ENCODE data around the gene ASAP2.

The ASAP2 gene

DNA sequence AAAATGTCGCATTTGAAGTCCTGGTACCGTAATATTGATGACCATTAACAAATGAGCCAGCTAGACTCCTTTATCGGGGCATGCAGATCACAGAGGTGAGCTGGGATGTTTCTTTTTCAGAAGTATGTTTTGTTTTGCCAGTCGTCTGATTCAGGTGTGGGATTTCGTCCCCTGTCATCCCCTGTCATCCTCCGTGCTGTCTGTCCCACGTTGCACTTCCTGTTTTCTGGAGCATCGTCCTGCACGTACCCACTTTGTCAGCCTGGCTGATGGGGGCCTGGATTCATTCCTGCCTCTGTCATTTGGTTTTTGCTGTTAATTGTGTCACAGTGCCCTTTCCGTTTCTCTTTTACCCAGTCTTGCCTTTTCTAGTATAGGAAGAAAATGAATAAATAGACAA, 72.8 kb downstream of the ASAP2 start:
- no peak for DNase-seq

DNA sequence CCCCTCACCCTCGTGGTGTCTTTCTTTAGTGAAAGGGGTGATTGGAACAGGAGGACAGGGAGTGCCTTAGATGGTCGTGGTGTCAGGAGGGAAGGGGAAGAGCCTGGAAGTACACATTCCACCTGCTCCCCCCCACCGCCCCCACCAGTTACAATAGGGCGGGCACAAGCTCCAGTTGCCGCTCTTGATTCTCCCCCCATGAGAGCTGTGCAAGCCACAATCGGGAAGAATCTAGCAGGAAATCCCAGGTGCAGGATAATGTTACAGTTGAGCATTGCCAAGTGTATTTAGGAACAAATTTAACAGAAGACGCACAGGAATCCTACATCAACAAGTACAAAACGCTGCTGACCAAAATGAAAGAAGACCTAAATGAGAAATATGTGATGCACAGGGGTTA, 73.6 kb downstream of the ASAP2 start:
- DNase-seq: peak in 1 of 2 experiments; percentile 16

DNA sequence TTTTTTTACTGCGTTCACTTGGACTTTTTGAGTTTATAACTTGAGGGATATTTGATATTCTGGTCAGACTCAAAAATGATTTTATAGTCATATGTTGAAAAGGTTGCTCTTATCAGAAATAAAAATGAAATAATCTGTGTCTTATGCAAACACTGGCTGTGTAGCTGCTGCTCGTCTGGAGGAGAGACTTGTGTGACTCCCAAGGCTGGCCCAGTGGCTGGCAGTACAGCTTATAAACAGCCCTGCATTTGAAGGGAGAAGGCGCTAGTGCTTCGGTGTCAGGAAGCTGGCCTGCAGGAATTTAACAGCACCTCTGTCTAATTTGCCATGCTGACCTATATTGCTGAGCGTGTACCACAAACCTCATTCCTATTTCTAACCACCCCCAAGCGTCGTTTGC, 74.5 kb downstream of the ASAP2 start:
- DNase-seq: no peak

DNA sequence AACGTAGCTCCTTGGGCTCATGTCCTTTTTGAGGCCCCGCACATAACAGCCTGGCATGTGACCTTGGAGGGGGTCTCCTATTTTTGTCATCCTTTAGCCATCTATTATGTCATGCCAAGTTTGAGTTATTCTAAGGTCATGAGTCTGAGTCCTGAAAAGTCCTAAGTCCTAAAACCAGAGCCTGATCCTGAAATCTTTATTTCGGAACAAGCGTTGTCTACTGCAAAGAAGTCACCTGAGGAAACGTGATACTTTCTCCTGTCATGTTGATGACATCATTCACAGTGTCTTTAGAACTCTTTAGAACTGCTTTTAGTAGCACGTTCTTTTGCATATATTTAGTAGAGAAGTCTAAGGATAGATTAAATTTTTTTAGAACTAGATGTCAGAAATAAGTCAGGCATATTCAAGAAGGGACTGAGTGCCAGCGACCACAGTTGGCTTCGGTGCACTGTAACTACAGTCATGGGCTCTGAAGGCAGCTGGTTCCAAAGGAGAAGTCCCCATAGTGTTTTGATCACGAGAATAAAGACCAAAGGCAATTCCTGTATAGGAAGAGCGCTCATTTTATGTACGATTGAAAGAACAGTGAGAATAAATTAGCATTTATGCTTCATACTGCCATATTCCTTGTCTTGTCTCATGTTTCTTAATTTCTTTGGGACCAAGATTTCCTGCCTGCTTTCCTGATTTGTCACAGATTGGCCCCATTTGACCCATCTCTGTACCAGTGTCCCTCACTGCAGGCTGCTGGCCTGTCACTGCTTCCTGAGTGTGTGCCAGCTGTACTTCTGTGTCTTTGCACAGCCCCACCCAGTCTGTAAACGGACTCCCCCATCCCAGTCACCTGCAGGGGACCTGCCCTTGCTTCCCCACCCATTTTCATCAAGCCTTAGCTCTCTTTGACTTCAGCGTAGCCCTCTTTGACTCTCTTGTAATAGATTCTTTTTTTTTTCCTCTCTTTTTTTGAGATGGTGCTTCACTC, 75.8 kb downstream of the ASAP2 start:
- DNase-seq: peak in 1 of 2 experiments; percentile 22

DNA sequence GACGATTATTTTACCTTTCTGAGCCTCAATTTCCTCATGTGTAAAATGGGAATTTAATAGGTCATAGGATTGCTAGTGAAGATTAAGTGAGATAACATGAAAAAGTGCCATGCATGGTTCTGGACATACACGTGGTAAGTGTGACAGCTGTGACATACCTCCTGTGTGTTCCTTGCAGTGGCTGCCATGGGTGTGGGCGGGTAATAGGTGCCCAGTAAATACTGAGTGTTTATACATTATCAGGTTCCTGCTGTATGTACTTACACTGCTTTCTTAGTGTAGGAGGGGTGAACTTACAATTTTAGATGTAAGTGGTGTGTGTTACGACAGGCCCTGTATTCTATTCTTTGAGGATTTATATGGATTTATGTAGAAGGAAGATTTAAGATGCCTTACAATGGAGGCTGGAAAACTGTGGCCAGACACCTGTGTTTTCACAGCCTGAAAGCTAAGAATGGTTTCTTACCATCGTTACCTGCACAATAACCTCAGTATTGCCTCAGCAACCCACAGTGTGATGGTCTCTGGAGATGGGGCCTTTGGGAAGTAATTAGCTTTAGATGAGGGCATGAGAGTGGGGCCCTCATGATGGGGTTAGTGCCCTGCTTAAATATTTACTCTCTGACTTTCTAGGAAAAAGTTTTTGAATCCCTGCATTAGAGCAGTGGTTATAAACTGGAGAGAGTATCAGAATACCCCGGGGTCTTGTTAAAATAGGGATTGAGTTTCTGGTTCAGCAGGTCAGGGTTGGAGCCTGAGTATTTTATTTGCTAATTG, 78.1 kb downstream of the ASAP2 start:
- DNase-seq: no peak

DNA sequence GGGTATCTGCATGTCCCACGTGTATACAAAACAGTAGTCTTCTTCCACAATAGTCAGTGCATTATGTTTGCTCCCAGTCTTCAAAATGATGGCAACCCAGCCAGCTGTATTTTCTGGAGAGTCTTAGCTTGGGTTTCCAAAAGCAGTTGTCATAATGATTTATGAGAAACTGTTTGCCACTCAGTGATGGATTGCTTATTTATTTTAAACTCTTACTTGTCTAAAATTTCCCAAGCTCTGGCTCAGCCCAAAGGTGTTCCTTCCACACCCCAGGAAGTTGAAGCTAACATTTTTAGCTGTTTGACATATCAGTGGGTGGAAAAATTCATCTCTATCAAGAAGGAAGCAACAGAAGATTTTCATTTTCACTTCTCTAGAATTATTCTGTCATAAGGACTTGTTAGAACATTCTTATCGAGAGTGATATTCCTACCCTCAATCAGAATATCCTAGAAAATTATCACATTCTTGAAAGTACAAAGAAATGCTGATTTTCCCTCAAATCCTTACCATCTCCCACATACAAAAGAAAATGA, 78.8 kb downstream of the ASAP2 start:
- no peak for DNase-seq

DNA sequence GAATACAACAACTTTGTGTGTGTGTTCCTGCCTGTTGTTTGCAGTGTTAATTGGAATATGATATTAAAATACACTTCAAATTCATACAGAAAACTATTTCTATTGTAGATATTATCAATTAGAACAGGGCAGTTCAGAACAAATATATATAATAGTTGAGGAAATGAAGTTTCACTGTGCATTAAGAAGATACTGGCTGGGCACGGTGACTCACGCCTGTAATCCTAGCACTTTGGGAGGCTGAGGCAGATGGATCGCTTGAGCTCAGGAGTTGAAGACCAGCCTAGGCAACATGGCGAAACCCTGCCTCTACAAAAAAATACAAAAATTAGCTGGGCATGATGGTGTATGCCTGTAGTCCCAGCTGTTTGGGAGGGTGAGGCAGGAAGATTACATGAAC, 79.3 kb downstream of the ASAP2 start:
- no peak for DNase-seq

DNA sequence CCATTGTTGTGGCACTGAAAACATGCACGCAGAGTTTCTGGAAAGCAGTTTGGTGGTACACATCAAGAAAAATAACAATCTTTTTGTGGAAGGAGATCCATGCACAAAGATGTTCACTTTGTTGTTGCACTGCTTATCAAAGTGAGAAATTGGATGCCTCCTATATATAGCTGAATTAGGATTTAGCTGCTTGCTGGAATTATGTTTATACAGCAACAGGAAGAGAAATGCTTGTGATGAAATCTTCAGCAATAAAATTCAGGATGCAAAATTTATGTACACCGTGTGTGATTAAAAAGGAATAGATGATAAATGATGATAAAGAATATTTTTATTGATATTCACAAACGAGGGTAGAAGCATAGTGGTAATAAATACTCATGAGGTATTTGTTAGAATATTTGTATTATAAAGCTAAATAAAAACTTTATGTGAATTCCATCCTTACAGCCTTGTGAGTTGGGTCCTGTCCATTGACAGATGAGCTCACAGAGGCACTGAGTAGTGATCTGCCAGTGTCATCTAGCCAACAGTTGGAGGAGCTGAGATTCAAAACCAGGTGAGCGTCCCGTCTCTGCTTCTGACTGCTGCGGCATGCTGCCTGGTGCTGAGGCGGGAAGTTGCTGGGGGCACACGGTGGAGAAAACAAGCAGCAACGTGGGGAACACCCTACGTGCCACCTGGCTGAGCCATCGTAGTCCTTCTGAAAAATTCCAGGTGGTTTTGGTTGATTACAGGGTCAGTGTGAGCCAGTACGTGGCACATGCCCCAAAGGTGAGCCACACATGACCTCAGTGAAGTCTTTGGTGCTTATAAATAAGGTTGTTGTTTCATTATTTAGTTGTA, 80.2 kb downstream of the ASAP2 start:
- no peak for DNase-seq

DNA sequence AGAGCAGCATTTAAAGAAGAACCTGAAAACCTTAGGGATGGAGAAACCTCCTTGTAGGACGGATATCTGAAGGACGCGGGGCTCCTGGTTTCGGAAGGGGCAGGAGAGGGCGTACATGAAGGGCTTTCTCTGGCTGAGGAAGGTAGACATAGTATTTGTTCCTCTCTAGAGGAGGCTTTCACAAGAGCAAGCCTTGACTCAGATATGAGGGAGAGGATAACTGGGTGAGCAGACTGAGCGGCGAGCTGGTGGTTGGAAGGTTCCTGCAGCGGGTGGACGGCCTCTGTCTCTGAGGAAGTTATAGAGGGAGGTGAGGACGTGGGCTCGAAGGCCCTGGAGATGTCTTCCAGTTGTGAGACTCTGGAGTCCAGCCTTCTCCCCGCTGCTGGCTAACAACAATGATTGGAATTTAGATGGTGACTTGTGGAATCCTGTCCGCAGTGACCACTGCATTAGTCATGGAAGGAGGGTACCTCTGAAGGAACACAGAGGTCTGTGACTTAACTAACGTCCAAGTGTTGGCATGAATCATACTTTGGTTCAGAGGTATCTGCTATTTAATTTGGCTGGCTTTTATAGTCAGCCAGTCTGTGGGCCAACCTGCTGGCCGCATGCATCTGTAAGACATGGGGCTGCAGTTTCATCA, 80.9 kb downstream of the ASAP2 start:
- DNase-seq: no peak

DNA sequence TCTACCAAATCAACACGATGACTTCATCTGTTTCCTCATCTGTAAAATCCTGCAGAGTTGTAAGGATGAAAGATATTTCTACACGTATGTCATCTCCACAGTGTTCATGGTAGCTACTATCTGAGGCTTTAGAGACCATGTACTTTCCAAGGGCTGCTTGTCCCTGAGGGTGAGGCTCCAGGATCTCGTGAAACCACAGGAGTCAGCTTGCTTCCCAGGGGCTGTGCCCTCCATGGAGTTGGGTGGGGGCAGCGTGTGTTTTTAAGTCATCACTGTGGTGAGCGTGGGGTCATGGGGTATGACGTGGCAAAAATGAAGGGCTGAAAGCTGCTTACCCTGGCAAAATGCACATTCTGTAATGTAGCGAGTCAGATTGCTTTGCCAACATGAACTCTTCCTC, 81.6 kb downstream of the ASAP2 start:
- DNase-seq: no peak

DNA sequence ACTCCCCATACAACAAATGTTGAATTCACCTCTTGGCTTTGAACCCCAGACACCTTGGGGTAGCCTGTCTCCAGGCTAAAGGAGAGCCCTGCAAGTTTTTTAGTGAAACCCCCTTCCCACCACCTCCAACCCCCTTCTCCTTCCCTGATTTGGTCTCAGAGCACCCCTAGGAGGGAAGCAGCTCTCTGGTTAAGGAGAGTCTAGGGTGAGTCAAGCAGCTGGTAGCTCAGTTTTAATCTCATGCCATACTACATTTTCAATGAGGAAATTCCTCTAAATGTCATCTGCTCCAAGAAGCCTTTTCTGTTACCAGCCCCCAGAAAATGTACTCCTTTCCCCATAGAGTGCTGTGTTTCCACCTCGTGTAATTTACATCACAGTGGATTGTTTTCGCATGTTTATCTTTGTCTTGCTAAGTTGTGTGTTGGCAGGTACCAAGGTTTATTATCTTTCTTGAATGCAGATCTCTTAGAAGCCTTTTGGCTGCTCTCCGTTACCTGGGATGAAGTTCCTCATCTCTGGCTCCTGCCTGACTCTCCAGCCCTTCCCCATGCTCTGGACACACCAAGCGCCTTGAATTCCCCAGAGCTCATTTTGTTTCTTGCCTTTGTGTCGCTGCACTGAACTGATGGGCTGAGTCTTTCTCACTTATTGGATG, 82.2 kb downstream of the ASAP2 start:
- no peak for DNase-seq

DNA sequence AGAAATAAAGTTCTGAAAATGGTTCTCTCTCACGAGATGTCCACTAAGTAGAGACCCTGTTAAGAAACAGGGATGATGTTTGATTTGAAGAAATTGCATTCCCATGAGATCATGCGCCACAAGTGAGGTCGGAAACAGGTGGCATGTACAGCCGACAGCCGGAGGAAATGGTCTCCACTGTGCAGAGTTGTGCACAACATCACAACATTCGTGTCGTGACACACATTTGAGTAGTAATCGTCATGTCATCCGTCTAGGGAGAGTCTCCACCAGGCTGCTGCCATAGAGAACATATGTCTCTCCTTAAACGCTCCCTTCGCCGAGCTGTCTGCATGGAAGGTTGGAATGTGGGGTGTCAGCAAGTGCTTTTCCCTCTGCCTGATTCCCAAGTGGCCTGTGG, 84.7 kb downstream of the ASAP2 start:
- DNase-seq: no peak

DNA sequence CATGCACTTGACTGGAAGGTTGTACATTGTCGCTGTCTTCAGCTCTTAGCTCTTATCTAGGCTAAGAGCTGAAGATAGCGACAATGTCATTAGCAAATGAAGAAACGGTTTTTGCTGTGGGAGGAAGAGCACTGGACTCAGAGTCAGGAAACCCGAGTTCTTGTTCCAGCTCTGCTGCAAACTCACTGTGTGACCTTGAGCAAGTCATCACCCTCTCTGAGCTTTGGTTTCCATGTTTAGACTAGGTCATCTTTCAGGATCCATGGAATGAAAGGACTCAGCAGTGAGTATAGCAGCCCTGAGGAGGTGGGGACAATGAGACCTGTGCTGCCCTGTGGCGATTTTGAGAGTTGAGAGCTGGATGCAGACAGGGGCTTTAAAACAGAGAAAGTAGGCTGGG, 85.3 kb downstream of the ASAP2 start:
- DNase-seq: no peak

DNA sequence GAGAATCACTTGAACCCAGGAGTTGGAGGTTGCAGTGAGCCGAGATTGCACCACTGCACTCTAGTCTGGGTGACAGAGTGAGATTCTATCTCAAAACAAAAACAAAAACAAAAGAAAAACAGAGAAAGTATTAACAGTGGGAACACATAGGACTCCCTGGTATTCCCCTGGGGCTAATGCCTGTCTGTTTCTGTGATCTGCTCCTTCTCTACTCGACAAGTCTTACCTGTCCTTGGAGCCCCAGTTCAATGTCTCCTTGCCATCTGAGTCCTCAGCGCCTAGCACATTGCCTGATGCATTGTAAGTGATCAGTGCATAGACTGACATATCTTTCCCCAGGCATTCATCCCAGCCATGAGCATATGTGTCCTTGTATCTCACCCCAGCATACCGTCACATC, 85.8 kb downstream of the ASAP2 start:
- DNase-seq: no peak

DNA sequence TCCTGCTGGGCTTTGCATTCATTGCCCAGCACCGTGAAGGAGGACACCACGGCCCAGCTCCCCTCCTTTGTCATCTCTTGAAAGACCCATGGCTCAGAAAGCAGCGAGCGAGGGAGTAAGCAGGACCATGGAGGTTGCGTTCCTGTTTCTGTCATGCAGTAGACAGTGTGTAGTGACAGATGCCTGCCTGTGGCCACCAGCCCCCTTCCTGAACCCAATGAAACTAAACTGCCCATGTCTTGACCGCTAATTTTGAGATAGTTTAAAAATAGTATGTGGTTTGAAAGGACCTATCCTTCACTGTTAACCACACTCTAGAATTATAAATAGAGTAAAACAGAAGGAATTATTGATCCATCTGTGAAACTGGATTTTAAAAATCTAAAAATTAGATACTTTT, 88.2 kb downstream of the ASAP2 start:
- DNase-seq: no peak

DNA sequence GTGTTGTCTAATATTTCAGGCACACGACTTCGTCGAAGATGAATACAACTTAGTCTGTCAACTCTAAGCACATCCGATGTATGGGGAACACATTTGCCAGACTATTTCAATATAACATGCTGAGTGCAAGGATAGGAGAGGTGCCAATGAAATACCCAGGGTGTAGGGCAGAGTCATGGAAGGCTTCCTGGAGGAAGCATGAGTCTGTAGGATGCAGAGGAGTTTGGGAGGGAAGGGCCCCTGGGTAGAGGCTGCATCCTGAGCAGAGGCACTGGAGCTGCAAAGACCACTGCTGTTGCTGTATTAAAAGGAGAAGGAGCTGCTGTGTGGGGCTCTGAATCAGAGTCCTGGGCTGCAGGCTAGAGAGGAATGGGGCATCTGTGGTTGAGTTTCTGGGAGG, 89.9 kb downstream of the ASAP2 start:
- DNase-seq: no peak

DNA sequence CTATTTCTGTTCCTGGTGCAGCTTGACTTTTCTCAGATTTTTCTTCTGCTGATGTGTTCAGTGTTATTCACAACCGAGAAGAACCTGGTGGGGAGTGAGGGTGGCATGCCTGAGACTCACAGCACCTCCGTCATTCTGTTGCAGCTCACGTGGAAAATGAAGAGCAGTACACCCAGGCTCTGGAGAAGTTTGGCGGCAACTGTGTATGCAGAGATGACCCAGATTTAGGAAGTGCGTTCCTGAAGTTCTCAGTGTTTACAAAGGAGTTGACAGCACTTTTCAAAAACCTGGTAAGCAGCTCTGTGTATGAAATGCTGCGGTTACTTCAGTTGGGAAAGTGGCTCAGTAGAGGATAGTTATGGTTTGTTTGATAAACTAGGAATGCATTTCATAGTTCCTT, 90.5 kb downstream of the ASAP2 start:
- DNase-seq: no peak

DNA sequence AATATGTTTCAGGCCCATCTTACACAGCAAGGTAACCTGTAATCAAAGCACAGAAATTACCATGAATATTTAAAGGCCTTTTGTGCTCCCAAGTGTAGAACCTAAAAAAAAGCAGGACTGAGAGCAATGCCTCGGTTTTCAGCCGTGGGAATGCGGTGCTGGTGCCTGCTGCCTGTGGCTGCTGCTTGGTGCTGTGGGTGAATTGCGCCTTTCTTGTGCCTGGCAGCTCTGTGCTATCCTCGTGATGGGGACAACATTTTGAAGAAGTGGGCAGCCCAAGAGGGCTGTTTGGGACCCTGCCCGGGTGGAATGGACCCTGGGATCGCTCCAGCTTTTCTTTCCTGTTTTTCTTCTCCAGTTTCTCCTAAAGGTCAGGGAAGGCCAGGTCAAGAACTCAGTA, 91.2 kb downstream of the ASAP2 start:
- no peak for DNase-seq

DNA sequence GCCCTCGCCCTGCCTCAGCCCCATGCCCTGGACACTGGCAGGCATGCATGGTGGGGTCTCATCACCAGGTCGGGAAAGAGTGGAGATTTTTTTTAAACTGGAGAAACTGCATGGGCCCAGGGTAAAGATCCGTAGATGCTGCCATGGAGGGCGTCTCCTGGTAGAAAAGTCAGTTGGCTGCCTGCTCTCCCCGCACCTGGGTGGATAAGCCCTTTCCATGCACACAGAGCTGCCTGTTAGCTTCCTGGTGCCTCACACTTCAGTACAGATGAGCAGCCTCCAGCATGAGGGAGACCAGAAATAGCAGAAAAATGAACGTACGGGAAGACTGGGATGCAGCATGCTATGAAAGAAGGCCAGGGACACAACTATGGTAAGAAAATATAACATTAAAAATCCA, 92.0 kb downstream of the ASAP2 start:
- no peak for DNase-seq

DNA sequence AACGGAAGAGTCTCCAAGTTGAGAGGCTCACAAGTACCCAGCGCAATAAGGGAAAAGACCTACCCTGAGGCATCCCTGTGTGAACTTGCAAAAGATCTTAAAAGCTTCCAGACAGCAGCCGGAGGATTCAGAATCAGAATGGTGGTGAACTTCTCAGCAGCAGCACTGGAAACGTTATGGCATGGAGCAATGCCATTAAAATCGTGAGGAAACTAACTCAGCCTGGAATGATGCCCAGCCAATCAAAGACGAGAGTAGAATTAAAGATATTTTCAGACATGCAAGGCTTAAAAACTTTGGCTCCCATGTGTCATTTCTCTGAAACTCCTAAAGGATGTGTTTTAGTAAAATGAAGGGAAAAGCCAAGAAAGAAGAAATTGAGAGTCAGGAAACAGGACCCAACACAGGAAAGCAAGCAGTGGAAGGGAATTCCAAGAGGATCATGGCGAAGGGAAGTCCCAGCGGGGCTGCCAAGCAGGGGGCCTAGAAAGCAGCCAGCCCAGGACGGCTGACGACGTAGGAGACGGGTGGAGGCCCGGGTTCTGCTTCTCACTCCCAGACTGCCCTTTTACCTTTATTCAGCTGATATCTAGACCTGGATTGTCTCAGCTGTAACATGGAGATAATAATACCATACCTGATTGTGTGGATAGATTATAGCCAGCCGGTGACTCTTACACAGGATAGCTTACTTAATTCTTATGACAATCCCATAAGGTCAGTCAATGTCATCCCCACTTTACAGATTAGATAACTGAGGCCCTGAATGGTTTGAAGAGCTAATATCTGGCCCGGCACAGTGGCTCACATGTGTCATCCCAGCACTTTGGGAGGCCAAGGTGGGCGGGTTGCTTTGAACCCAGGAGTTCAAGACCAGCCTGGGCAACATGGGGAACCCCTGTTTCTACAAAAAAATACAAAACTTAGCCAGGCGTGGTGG, 92.8 kb downstream of the ASAP2 start:
- no peak for DNase-seq

DNA sequence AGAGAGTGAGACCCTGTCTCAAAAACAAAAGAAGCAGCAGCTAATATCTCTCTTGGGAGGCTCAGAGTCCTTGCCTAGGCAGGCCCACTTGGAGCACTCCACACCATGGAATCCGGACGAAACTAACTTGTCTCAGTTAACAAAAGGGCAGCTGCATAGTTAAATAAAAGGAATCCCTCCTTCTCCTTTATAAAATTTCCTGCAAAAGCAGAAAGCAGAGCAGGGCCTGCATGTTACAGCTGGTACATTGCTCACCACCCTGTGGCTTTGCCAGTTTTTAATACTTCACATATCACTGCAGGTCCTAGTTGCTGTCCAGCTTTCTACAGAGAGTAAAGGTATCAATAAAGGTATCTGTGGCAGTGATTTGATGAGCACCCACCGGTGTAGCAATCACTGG, 93.6 kb downstream of the ASAP2 start:
- DNase-seq: no peak

Measured in NCI-H2081 (cell line).